ENCODE results near the gene PRPSAP1. TPM values are rescaled to one million over a fixed set of nuclear protein-coding genes. Genes with fewer than 3 reads are reported as not detected.

The PRPSAP1 gene
- polyA plus RNA-seq, 1 of the 3 experiments (the other 2 are of a cell fraction): 118 TPM

DNA sequence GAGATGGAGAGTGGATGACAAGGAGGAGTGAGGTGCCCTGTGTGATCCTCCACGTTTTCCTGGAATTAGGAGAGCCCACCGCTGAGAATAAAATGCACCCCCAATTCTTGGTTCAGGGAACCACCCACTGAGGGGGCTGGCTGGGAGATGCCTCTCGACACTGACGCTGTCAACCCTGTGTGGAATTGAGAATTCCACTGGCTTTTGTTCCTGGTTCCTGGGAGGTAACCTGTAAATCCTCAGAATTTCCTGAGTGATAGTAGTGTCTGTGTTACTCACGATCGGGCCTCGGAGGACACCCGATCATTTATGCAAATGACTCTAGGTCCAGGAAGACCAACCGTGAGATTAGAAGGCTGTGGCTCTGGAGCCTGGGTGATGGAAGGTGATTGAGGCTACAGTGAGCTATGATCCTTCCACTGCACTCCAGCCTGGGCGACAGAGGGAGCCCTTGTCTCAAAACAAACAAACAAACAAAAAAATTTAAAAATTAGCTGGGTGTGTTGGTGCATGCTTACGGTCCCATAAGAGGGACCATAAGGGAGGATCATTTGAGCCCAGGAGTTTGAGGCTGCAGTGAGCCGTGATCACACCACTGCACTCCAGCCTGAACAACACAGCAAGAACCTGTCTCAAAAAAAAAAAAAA, 11.7 kb upstream of the PRPSAP1 start:
- H3K27ac ChIP-seq (ENCODE audit: low read depth in 2 of 2, low read length in 1 of 2): no peak overlapping the region
- ChIA-PET POLR2A (no interaction called here), CTCF (interaction anchor here (0.8 to 7.4 kb wide), 5 partner anchors 12 to 86 kb away, joined by 4 to 71 read pairs (median 6); partner anchors contain the start of genes PRPSAP1 and SPHK1)
- no peak overlapping the region for H3K4me2 ChIP-seq
- WGBS (ENCODE audit: low lambda C conversion rate): 85% methylated on average over 12 of the region's 12 CpGs
- no peak overlapping the region for H3K4me3 ChIP-seq (ENCODE audit: low read depth in 2 of 2, low read length in 1 of 2)
- no peak overlapping the region for H3K9ac ChIP-seq
- no peaks in the 10 kb centered on the region for H3K27me3 ChIP-seq (ENCODE audit: insufficient read depth)
- no peak for TF ChIP-seq RCOR1 (IDR thresholded peaks at IDR 0.05; ENCODE audit: low read length)
- TF ChIP-seq TAF1 (IDR thresholded peaks at IDR 0.05; ENCODE audit: borderline replicate concordance, low read depth, low read length): no peak
- TF ChIP-seq FOXJ3 (CRISPR knock-in tag; IDR thresholded peaks at IDR 0.05): no peak
- TF ChIP-seq EP300 (IDR thresholded peaks at IDR 0.05; ENCODE audit: borderline replicate concordance in 1 of 2, low read depth in 1 of 2, low read length in 1 of 2): no peak
- no peak for TF ChIP-seq RXRA (IDR thresholded peaks at IDR 0.05; ENCODE audit: borderline replicate concordance, low read depth)
- TF ChIP-seq FOXM1 (IDR thresholded peaks at IDR 0.05; ENCODE audit: low read depth): no peak
- no peak for TF ChIP-seq GATA2 (CRISPR knock-in tag; IDR thresholded peaks at IDR 0.05)
- peaks cover 8% of the 10 kb centered on the region for H3F3A ChIP-seq (replicated peaks; ENCODE audit: insufficient read depth)
- DNase-seq: no peak
- H3K79me2 ChIP-seq (ENCODE audit: insufficient read depth): no peaks in the 10 kb centered on the region
- H2AFZ ChIP-seq (ENCODE audit: low read depth): no peak overlapping the region
- peaks cover 3 to 23% of the 10 kb centered on the region in 2 experiments; a peak in 2 of 4 replicates for H3K4me1 ChIP-seq (ENCODE audit: control insufficient read depth in 1 of 2, insufficient read depth in 2 of 2, low read depth in 1 of 2, low read length in 1 of 2)
- no peaks in the 10 kb centered on the region for H3K9me2 ChIP-seq
- no peaks in the 10 kb centered on the region for H3K36me3 ChIP-seq (replicated peaks in 1 of 2; ENCODE audit: control insufficient read depth in 1 of 2, insufficient read depth in 2 of 2, low read length in 1 of 2)
- H4K20me1 ChIP-seq (ENCODE audit: insufficient read depth): no peaks in the 10 kb centered on the region
- H3K9me3 ChIP-seq: no peaks in the 10 kb centered on the region

DNA sequence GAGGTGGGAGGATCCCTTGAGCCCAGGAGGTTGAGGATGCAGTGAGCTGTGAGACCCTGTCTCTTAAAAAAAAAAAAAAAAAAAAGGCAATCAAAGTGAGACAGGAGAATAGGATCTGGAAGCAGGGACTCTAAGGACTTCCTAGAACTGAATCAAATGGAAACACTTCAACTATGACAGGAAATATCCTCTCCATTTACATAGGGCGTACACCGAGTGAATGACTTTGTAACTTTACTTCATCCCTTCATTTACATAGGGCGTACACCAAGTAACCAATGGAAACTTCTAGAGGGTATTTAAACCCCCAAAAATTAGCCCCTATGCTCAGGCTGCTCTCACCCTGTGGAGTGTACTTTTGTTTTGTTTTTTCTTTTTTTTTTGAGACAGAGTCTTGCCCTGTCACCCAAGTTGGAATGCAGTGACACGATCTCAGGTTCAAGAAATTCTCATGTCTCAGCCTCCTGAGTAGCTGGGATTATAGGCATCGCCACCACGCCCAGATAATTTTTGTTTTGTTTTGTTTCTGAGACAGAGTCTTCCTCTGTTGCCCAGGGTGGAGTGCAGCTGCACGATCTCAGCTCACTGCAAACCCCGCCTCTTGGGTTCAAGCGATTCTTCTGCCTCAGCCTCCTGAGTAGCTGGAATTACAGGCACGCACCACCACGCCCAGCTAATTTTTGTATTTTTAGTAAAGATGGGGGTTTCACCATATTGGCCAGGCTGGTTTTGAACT, 9.6 kb upstream of the PRPSAP1 start:
- POLR2A ChIA-PET: interaction anchor here (0.6 to 2.0 kb wide), 3 partner anchors 10 to 298 kb away, joined by 3 to 9 read pairs (median 6); partner anchors contain the start of gene PRPSAP1
- CTCF ChIA-PET: interaction anchor here (1.8 to 7.4 kb wide), 4 partner anchors 10 to 64 kb away, joined by 4 to 71 read pairs (median 16); partner anchors contain the start of genes PRPSAP1 and SPHK1
- Histone ChIP-seq H3K9ac (no peak overlapping the region), H3K4me3 (ENCODE audit: low read depth in 2 of 2, low read length in 1 of 2) (no peak overlapping the region), H3K4me2 (no peak overlapping the region), H3K36me3 (replicated peaks in 1 of 2; ENCODE audit: control insufficient read depth in 1 of 2, insufficient read depth in 2 of 2, low read length in 1 of 2) (no peaks in the 10 kb centered on the region), H3K9me2 (no peaks in the 10 kb centered on the region), H4K20me1 (ENCODE audit: insufficient read depth) (no peaks in the 10 kb centered on the region), H3K4me1 (ENCODE audit: control insufficient read depth in 1 of 2, insufficient read depth in 2 of 2, low read depth in 1 of 2, low read length in 1 of 2) (peaks cover 0 to 2% of the 10 kb centered on the region in 2 experiments; a peak in 2 of 4 replicates), H2AFZ (ENCODE audit: low read depth) (no peak overlapping the region), H3K9me3 (no peaks in the 10 kb centered on the region), H3K27ac (ENCODE audit: low read depth in 2 of 2, low read length in 1 of 2) (no peak overlapping the region), H3F3A (replicated peaks; ENCODE audit: insufficient read depth) (peaks cover 4% of the 10 kb centered on the region), H3K27me3 (ENCODE audit: insufficient read depth) (no peaks in the 10 kb centered on the region), H3K79me2 (ENCODE audit: insufficient read depth) (no peaks in the 10 kb centered on the region)
- no peak for TF ChIP-seq YY1 (IDR thresholded peaks at IDR 0.05; ENCODE audit: low read depth)
- TF ChIP-seq, protein P1, sequence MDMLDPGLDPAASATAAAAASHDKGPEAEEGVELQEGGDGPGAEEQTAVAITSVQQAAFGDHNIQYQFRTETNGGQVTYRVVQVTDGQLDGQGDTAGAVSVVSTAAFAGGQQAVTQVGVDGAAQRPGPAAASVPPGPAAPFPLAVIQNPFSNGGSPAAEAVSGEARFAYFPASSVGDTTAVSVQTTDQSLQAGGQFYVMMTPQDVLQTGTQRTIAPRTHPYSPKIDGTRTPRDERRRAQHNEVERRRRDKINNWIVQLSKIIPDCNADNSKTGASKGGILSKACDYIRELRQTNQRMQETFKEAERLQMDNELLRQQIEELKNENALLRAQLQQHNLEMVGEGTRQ (IDR thresholded peaks at IDR 0.05; ENCODE audit: borderline replicate concordance, low read depth, low read length): no peak
- 91% methylated on average over 11 of the region's 11 CpGs for WGBS (ENCODE audit: low lambda C conversion rate)
- no peak for DNase-seq

Data from SK-N-SH (cell line).